GM18519 (cell line): ENCODE data around the gene KCNMA1.
"Not testable (repeated sequence)": the region's sequence is repeated elsewhere in the genome, so short reads cannot be mapped to it uniquely, and the experiment has no call there.

Experiments
- ATAC-seq: cut with Tn5 transposase; IDR thresholded peaks from one replicate; pipeline ENCODE4 v1.9.1; 2021; ENCODE audit warnings: mild to moderate bottlenecking, moderate library complexity; ENCODE audit not compliant: unreplicated experiment, low FRiP score

The KCNMA1 gene

GRCh38 chr10:77589703-77590102 lies 47.9 kb downstream of the KCNMA1 start:
- not testable (repeated sequence) for ATAC-seq

GRCh38 chr10:77588886-77589285 lies 48.7 kb downstream of the KCNMA1 start:
- no peak for ATAC-seq

- no peak for ATAC-seq
These were observed 50.2 kb downstream of the KCNMA1 start for GRCh38 chr10:77587416-77587790.

- ATAC-seq, result no peak
These were observed 50.7 kb downstream of the KCNMA1 start for GRCh38 chr10:77586719-77587415.

- ATAC-seq, result no peak
These were observed 52.7 kb downstream of the KCNMA1 start for GRCh38 chr10:77584938-77585337.

- no peak for ATAC-seq
These were observed 54.1 kb downstream of the KCNMA1 start for GRCh38 chr10:77583527-77583926.

- no peak for ATAC-seq
These were observed 54.9 kb downstream of the KCNMA1 start for GRCh38 chr10:77582710-77583115.

- ATAC-seq, result no peak
These were observed 55.9 kb downstream of the KCNMA1 start for GRCh38 chr10:77581738-77582137.

- no peak for ATAC-seq
These were observed 57.1 kb downstream of the KCNMA1 start for GRCh38 chr10:77580482-77580881.

GRCh38 chr10:77578583-77579227 lies 58.9 kb downstream of the KCNMA1 start:
- no peak for ATAC-seq

GRCh38 chr10:77577666-77578229 lies 59.9 kb downstream of the KCNMA1 start:
- ATAC-seq, result no peak

- no peak for ATAC-seq
These were observed 61.1 kb downstream of the KCNMA1 start for GRCh38 chr10:77576444-77577032.

GRCh38 chr10:77576007-77576367 lies 61.6 kb downstream of the KCNMA1 start:
- no peak for ATAC-seq

- ATAC-seq, result no peak
These were observed 62.2 kb downstream of the KCNMA1 start for GRCh38 chr10:77575271-77576006.

- no peak for ATAC-seq
These were observed 63.2 kb downstream of the KCNMA1 start for GRCh38 chr10:77574438-77574837.

GRCh38 chr10:77572520-77572919 lies 65.1 kb downstream of the KCNMA1 start:
- ATAC-seq, result not testable (repeated sequence)

GRCh38 chr10:77571490-77571889 lies 66.1 kb downstream of the KCNMA1 start:
- no peak for ATAC-seq

- no peak for ATAC-seq
These were observed 70.6 kb downstream of the KCNMA1 start for GRCh38 chr10:77566914-77567566.

- ATAC-seq, result no peak
These were observed 71.4 kb downstream of the KCNMA1 start for GRCh38 chr10:77566236-77566635.

GRCh38 chr10:77565590-77566023 lies 72.0 kb downstream of the KCNMA1 start:
- ATAC-seq, result no peak
